Measurements from ENCODE around the gene PACSIN3. TPM values are rescaled to one million over a fixed set of nuclear protein-coding genes. Genes with fewer than 3 reads are reported as not detected.

PACSIN3 gene
- total RNA-seq, 1 donor from 2014 or later, result 17.0 TPM

- Mint-ChIP-seq H3K4me3 (no peak overlapping the region), H3K27ac (no peak overlapping the region), H3K9me3 (no peaks in the 10 kb centered on the region), H3K4me1 (ENCODE audit: low read depth) (no peaks in the 10 kb centered on the region), H3K27me3 (ENCODE audit: insufficient read depth) (peaks cover 48% of the 10 kb centered on the region), H3K36me3 (ENCODE audit: low read depth) (peaks cover 3% of the 10 kb centered on the region)
- intact Hi-C loops (cut with micrococcal nuclease), result no loop called here
- no peak for DNase-seq (ENCODE audit: low spot score)
Measured at GRCh38 chr11:47188259-47188658, 2.0 kb upstream of the PACSIN3 start.

DNA sequence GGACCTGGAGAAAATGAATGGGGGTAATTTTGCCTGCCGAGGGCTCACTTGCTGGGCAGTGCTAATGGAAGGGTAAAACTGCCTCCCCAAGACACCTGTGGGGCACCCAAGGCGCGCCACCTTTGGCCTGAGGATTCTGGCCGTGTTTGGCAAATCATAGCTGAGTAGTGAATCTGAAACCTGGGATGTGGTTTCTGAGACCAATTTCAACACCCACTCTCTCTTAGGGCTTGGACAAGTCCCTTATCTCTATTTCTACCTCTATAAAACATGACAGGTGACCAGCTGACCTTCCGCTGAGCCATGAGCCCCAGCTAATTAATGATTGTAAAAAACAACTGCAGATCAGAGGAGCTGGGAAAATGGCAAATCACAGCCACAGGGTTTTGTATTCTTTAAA is 1.5 kb upstream of the PACSIN3 start:
- Mint-ChIP-seq H3K36me3 (ENCODE audit: low read depth) (peaks cover 3% of the 10 kb centered on the region), H3K9me3 (no peaks in the 10 kb centered on the region), H3K27ac (no peak overlapping the region), H3K4me3 (no peak overlapping the region), H3K27me3 (ENCODE audit: insufficient read depth) (peaks cover 46% of the 10 kb centered on the region), H3K4me1 (ENCODE audit: low read depth) (no peaks in the 10 kb centered on the region)
- DNase-seq (ENCODE audit: low spot score), result no peak
- intact Hi-C loops (cut with micrococcal nuclease), result loop anchor here (2.0 kb wide), 1 partner anchor 71 kb away; no protein-coding TSS in a partner anchor

DNA sequence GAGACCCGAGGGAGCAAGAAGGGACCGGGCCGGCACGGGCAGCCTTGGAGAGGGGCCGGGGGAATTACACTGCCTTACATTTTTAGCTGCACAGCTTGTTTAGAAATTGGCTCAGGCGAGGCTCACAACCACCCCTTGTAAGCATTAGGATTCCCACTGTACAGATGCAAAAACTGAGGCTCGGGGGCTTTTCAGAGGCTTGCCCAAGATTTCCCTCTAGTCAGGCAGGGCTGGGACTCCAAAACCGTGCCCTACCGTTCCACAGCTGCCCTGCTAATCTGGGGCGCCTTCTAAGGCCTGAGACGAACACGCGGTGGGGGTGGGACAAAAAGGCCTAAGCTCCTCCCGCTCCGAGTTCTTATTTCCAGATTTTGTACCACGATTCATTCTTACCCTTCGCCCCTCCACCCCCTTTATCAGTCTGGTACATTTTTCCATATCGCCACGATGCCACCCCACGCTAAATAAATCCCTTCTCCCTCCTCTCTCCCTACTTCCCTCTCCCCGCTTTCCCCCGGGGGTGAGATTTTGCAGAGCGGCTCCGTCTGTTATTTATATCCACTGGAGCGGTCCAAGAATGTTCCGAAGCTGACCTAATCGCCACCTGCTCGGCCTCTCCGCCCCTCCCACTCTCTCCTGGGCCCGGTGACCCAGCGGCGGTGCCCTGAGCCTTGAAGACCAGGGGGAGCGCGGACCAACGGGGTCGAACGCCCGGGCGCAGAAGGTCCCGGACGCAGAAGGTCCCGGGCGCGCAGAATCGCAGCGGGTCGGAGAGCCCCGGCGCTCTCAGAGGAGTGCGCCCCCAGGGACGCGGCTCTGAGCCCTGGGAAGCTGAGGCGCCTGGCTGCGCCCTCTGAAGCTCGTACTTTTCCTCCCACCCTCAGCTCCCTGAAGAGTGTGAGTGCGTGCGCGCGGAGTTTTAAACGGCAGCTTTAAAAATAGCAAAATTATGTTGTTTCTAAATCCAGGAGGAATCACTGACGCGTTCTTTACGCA is 764 bp upstream of the PACSIN3 start:
- Mint-ChIP-seq H3K36me3 (ENCODE audit: low read depth) (peaks cover 3% of the 10 kb centered on the region), H3K9me3 (no peaks in the 10 kb centered on the region), H3K27ac (no peak overlapping the region), H3K4me1 (ENCODE audit: low read depth) (no peaks in the 10 kb centered on the region), H3K4me3 (peak overlapping the region; percentile 79), H3K27me3 (ENCODE audit: insufficient read depth) (peaks cover 44% of the 10 kb centered on the region)
- no peak for DNase-seq (ENCODE audit: low spot score)
- intact Hi-C loops (cut with micrococcal nuclease), result loop anchor here (1.0 to 2.0 kb wide), 3 partner anchors 10 to 72 kb away; partner anchors contain the start of gene DDB2

- H3K27ac Mint-ChIP-seq, result no peak overlapping the region
- no peaks in the 10 kb centered on the region for H3K9me3 Mint-ChIP-seq
- intact Hi-C loops (cut with micrococcal nuclease), result loop anchor here (1.0 to 2.0 kb wide), 3 partner anchors 8 to 73 kb away; partner anchors contain the start of gene DDB2
- DNase-seq (ENCODE audit: low spot score), result no peak
- no peaks in the 10 kb centered on the region for H3K4me1 Mint-ChIP-seq (ENCODE audit: low read depth)
- peaks cover 3% of the 10 kb centered on the region for H3K36me3 Mint-ChIP-seq (ENCODE audit: low read depth)
- H3K27me3 Mint-ChIP-seq (ENCODE audit: insufficient read depth), result peaks cover 44% of the 10 kb centered on the region
- H3K4me3 Mint-ChIP-seq, result peak overlapping the region; percentile 47
Measured at GRCh38 chr11:47185305-47186075, 744 bp downstream of the PACSIN3 start.

DNA sequence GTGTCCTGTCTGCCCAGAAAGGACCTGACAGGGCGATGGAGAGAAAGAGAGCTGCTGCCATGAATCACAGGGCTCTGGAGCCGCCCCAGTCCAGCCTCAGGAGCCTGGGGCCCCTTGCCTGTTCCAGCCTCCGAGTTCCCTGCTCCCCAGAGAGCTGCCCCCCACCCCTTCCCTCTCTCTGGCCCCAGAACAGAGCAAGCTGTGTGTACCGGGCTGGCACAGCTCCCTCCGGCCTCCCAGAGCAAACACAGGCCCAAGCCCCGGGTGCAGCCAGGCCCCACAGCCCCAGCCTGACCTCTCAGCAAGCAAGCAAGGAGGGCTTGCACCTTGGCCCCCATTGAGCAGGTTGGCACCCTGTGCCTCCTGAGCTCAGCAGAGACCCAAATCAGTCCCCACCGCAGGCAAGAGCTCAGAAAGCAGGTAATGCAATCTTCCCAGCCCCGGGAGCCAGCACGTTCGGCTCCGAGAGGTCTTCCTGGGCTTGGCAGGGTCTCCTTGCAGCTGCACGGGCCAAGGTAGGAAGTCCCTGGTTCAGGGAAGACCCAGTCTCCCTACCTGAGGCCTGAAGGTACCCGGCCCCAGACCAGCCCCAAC is 1.4 kb downstream of the PACSIN3 start:
- no peaks in the 10 kb centered on the region for H3K9me3 Mint-ChIP-seq
- intact Hi-C loops (cut with micrococcal nuclease), result no loop called here
- peaks cover 37% of the 10 kb centered on the region for H3K27me3 Mint-ChIP-seq (ENCODE audit: insufficient read depth)
- no peak for DNase-seq (ENCODE audit: low spot score)
- peaks cover 3% of the 10 kb centered on the region for H3K36me3 Mint-ChIP-seq (ENCODE audit: low read depth)
- peaks cover under 1% of the 10 kb centered on the region for H3K4me1 Mint-ChIP-seq (ENCODE audit: low read depth)
- no peak overlapping the region for H3K27ac Mint-ChIP-seq
- peak overlapping the region; percentile 33 for H3K4me3 Mint-ChIP-seq

DNA sequence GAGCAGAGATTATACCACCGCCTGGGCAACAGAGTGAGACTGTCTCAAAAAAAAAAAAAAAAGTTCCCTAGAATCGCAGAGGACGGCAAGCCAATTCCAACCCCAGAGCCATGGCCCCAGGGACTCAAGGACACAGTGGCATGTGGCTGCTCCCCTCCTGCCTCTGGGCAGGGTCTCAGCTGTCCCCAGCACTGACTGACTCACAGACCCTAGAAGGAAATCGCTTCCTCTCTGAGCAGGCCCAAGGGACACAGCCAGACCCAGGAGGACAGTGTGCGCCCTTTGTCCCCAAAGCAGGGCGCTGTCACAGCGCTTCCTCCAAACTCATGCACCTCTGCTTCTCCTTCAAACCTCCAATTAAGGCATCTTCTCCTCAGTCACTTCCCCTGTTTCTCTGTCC is 2.3 kb downstream of the PACSIN3 start:
- H3K4me3 Mint-ChIP-seq, result peak overlapping the region; percentile 7
- peaks cover 5% of the 10 kb centered on the region for H3K4me1 Mint-ChIP-seq (ENCODE audit: low read depth)
- intact Hi-C loops (cut with micrococcal nuclease), result no loop called here
- no peak for DNase-seq (ENCODE audit: low spot score)
- peaks cover 3% of the 10 kb centered on the region for H3K36me3 Mint-ChIP-seq (ENCODE audit: low read depth)
- H3K27me3 Mint-ChIP-seq (ENCODE audit: insufficient read depth), result peaks cover 29% of the 10 kb centered on the region
- H3K27ac Mint-ChIP-seq, result no peak overlapping the region
- H3K9me3 Mint-ChIP-seq, result no peaks in the 10 kb centered on the region

GRCh38 chr11:47183031-47183856 is 3.0 kb downstream of the PACSIN3 start:
- Mint-ChIP-seq H3K36me3 (ENCODE audit: low read depth) (peaks cover 3% of the 10 kb centered on the region), H3K27me3 (ENCODE audit: insufficient read depth) (peaks cover 22% of the 10 kb centered on the region), H3K9me3 (no peaks in the 10 kb centered on the region), H3K4me1 (ENCODE audit: low read depth) (peaks cover 5% of the 10 kb centered on the region), H3K4me3 (peak overlapping the region; percentile 7), H3K27ac (no peak overlapping the region)
- intact Hi-C loops (cut with micrococcal nuclease), result no loop called here
- no peak for DNase-seq (ENCODE audit: low spot score)

GRCh38 chr11:47182380-47182779 is 3.9 kb downstream of the PACSIN3 start:
- Mint-ChIP-seq H3K27me3 (ENCODE audit: insufficient read depth) (peaks cover 13% of the 10 kb centered on the region), H3K27ac (no peak overlapping the region), H3K4me3 (no peak overlapping the region), H3K9me3 (no peaks in the 10 kb centered on the region), H3K36me3 (ENCODE audit: low read depth) (peaks cover 3% of the 10 kb centered on the region), H3K4me1 (ENCODE audit: low read depth) (peaks cover 12% of the 10 kb centered on the region)
- DNase-seq (ENCODE audit: low spot score), result no peak
- intact Hi-C loops (cut with micrococcal nuclease), result no loop called here

GRCh38 chr11:47181271-47181670 is 5.0 kb downstream of the PACSIN3 start:
- no peak overlapping the region for H3K4me3 Mint-ChIP-seq
- no peaks in the 10 kb centered on the region for H3K36me3 Mint-ChIP-seq (ENCODE audit: low read depth)
- DNase-seq (ENCODE audit: low spot score), result no peak
- H3K4me1 Mint-ChIP-seq (ENCODE audit: low read depth), result peaks cover 16% of the 10 kb centered on the region
- H3K27ac Mint-ChIP-seq, result no peak overlapping the region
- peaks cover 7% of the 10 kb centered on the region for H3K27me3 Mint-ChIP-seq (ENCODE audit: insufficient read depth)
- intact Hi-C loops (cut with micrococcal nuclease), result no loop called here
- no peaks in the 10 kb centered on the region for H3K9me3 Mint-ChIP-seq

DNA sequence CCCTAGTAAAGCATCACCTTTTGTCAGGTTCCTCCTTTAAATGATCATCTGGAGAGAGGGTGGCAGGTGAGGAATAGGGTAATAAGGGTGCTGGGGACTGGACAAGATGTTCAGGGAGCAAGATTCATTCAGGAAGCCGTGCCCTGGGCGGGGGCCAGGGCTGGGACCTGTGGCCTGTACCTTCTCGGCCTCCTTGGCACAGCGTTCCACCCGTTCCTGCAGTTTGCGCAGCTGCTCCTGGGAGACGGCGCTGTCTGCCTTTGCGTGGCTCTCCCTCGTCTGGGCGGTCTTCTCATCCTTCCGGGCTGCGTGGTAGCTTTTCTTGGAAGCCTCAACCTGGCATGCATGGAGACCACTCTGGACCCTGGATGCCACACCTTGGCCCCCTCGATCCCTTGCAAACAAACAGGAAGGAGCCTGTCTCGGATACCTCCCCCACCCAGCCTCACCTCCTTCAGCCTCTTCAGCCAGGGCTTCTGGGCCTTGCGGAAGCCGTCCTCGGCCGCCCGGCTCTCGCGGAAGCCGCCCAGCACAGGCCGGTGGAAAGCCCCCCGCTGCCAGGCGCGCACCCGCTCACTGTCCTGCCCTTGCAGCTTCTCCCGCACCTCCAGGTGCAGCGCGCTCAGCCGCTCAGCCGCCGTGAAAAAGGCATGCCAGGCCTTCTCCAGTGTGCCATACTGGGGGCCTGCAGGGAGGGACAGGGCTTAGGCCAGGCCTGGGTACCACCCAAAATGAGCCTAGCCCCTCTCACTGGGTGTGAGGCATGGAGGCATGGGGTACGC is 6.0 kb downstream of the PACSIN3 start:
- no peaks in the 10 kb centered on the region for H3K36me3 Mint-ChIP-seq (ENCODE audit: low read depth)
- peaks cover 26% of the 10 kb centered on the region for H3K4me1 Mint-ChIP-seq (ENCODE audit: low read depth)
- H3K27me3 Mint-ChIP-seq (ENCODE audit: insufficient read depth), result peaks cover 7% of the 10 kb centered on the region
- no peaks in the 10 kb centered on the region for H3K9me3 Mint-ChIP-seq
- H3K27ac Mint-ChIP-seq, result no peak overlapping the region
- intact Hi-C loops (cut with micrococcal nuclease), result no loop called here
- no peak for DNase-seq (ENCODE audit: low spot score)
- no peak overlapping the region for H3K4me3 Mint-ChIP-seq

DNA sequence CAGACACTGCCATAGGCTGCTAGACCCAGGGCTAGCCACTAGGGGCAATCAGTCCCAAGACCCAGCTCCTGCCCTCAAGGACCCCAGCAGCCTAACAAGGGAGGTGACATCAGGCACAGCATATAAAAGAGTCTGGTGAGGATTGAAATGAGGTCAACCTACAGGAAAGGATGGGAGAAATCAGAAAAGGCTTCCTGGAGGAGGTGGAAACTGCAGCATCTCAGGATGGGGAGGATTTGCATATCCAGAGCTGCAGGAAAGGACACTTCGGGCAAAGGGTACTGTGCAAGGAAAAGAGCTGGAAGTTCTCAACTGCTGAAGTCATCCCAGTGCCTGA is 6.6 kb downstream of the PACSIN3 start:
- intact Hi-C loops (cut with micrococcal nuclease), result no loop called here
- no peak overlapping the region for H3K4me3 Mint-ChIP-seq
- no peak overlapping the region for H3K27ac Mint-ChIP-seq
- peaks cover 4% of the 10 kb centered on the region for H3K27me3 Mint-ChIP-seq (ENCODE audit: insufficient read depth)
- H3K4me1 Mint-ChIP-seq (ENCODE audit: low read depth), result peaks cover 29% of the 10 kb centered on the region
- DNase-seq (ENCODE audit: low spot score), result peak; percentile 22
- H3K9me3 Mint-ChIP-seq, result no peaks in the 10 kb centered on the region
- no peaks in the 10 kb centered on the region for H3K36me3 Mint-ChIP-seq (ENCODE audit: low read depth)

Measured in activated T-helper 1 cell treated with anti-CD3 and anti-CD28 coated beads, Interleukin-12 subunit alpha, Interleukin-12 subunit beta, Interleukin-2, Interleukin-4 antibody, amounts not matched to agents 30 ng/mL and 10 ng/mL and 1 ng/mL, durations not matched to agents 14 hours and 24 hours and 36 hours (primary cell).